Tibial artery (tissue), 4 donors: ENCODE data around the gene ABHD5.
"Not testable (repeated sequence)": the region's sequence is repeated elsewhere in the genome, so short reads cannot be mapped to it uniquely, and the experiment has no call there.

Source experiments
- DNase-seq, 2 donors: peaks; one replicate each; pipeline ENCODE4 v3.0.0-alpha.2; 2019
- H3K27ac ChIP-seq, 2 donors: fragments of 200-600 bp; sonication (generic) in 1 of 2; 1 replicate in 1 of 2; 2 replicates in 1 of 2; pipeline ENCODE4 v1.5.1; 2018 to 2019; ENCODE audit warnings: mild to moderate bottlenecking in 1 of 2
- H3K27me3 ChIP-seq, 2 donors: fragments of 200-600 bp; sonication (generic) in 1 of 2; one replicate each; pipeline versions ENCODE4 v1.5.1 to v1.6.0; 2016 to 2019
- H3K36me3 ChIP-seq, 3 donors: fragments of 200-600 bp; sonication (generic) in 2 of 3; one replicate each; pipeline ENCODE4 v1.5.1; 2016 to 2019; ENCODE audit warnings: mild to moderate bottlenecking in 2 of 3
- H3K4me1 ChIP-seq, 4 donors: fragments of 200-600 bp; sonication (generic) in 2 of 4; 1 replicate in 3 of 4; 2 replicates in 1 of 4; pipeline ENCODE4 v1.5.1; 2016 to 2019
- H3K4me3 ChIP-seq, 2 donors: fragments of 200-600 bp; sonication (generic) in 1 of 2; 1 replicate in 1 of 2; 2 replicates in 1 of 2; pipeline ENCODE4 v1.5.1; 2018 to 2019; ENCODE audit warnings: mild to moderate bottlenecking in 2 of 2
- H3K9me3 ChIP-seq, 3 donors: fragments of 200-600 bp; sonication (generic) in 1 of 3; one replicate each; pipeline ENCODE4 v1.5.1; 2016 to 2019
- CTCF ChIP-seq, 2 experiments: fragments of 200-600 bp in 1 of 2; fragments of 450-650 bp in 1 of 2; IDR thresholded peaks; one replicate each; pipeline ENCODE4 v1.5.1; 2017 to 2019; ENCODE audit warnings: antibody characterized with exemption in 2 of 2, mild to moderate bottlenecking in 1 of 2, moderate library complexity in 1 of 2
- intact Hi-C: fragments of 100-400 bp; cut with DNase I; formaldehyde crosslinking; loops from one replicate; pipeline ENCODE4 v1.15.0; 2023; ENCODE audit warnings: low total_unique reads

ABHD5 gene

GRCh38 chr3:43649365-43649968, 41.3 kb upstream of the ABHD5 start:
- Histone ChIP-seq H3K4me1 (peaks cover 0 to 19% (median 0%) of the 10 kb centered on the region in 4 donors), H3K4me3 (no peak overlapping the region), H3K36me3 (no peaks in the 10 kb centered on the region), H3K9me3 (no peaks in the 10 kb centered on the region), H3K27ac (no peak overlapping the region), H3K27me3 (no peaks in the 10 kb centered on the region)
- DNase-seq, result no peak
- intact Hi-C loops, result no loop called here
- no peak for TF ChIP-seq CTCF (IDR thresholded peaks at IDR 0.05)

- intact Hi-C loops, result no loop called here
- H3K9me3 ChIP-seq, result no peaks in the 10 kb centered on the region
- TF ChIP-seq CTCF (IDR thresholded peaks at IDR 0.05), result no peak
- no peaks in the 10 kb centered on the region for H3K27me3 ChIP-seq
- no peaks in the 10 kb centered on the region for H3K36me3 ChIP-seq
- no peak for DNase-seq
- no peak overlapping the region for H3K4me3 ChIP-seq
- H3K4me1 ChIP-seq, result peaks cover 0 to 19% (median 0%) of the 10 kb centered on the region in 4 donors
- no peak overlapping the region for H3K27ac ChIP-seq
These were observed 40.4 kb upstream of the ABHD5 start for GRCh38 chr3:43650345-43650744.

GRCh38 chr3:43656390-43656789, 34.3 kb upstream of the ABHD5 start:
- H3K36me3 ChIP-seq, H3K27me3 ChIP-seq, H3K4me1 ChIP-seq, DNase-seq, intact Hi-C loops, H3K9me3 ChIP-seq, H3K4me3 ChIP-seq, H3K27ac ChIP-seq: not testable (repeated sequence)

- TF ChIP-seq CTCF (IDR thresholded peaks at IDR 0.05), result no peak
- intact Hi-C loops, result no loop called here
- Histone ChIP-seq H3K9me3 (peaks cover 0 to 3% (median 0%) of the 10 kb centered on the region in 3 donors), H3K4me3 (no peak overlapping the region), H3K4me1 (no peaks in the 10 kb centered on the region), H3K27ac (no peak overlapping the region), H3K36me3 (no peaks in the 10 kb centered on the region), H3K27me3 (no peaks in the 10 kb centered on the region)
- no peak for DNase-seq
These were observed 31.4 kb upstream of the ABHD5 start for GRCh38 chr3:43659250-43659880.

- intact Hi-C loops, H3K27me3 ChIP-seq, H3K36me3 ChIP-seq, DNase-seq, H3K4me1 ChIP-seq, H3K9me3 ChIP-seq, H3K4me3 ChIP-seq, H3K27ac ChIP-seq: not testable (repeated sequence)
These were observed 29.4 kb upstream of the ABHD5 start for GRCh38 chr3:43661376-43661775.

GRCh38 chr3:43665011-43665410, 25.7 kb upstream of the ABHD5 start:
- H3K27ac ChIP-seq, H3K9me3 ChIP-seq, H3K4me1 ChIP-seq, DNase-seq, H3K27me3 ChIP-seq, H3K36me3 ChIP-seq, intact Hi-C loops, H3K4me3 ChIP-seq: not testable (repeated sequence)

GRCh38 chr3:43670635-43671522, 19.9 kb upstream of the ABHD5 start:
- no peak for DNase-seq
- no peak for TF ChIP-seq CTCF (IDR thresholded peaks at IDR 0.05)
- H3K27me3 ChIP-seq, result no peaks in the 10 kb centered on the region
- H3K4me3 ChIP-seq, result no peak overlapping the region
- H3K4me1 ChIP-seq, result no peaks in the 10 kb centered on the region
- intact Hi-C loops, result no loop called here
- H3K27ac ChIP-seq, result no peak overlapping the region
- no peaks in the 10 kb centered on the region for H3K9me3 ChIP-seq
- H3K36me3 ChIP-seq, result no peaks in the 10 kb centered on the region
